Activated CD8-positive, alpha-beta T cell treated with anti-CD3 and anti-CD28 coated beads for 36 hours (primary cell): ENCODE data around the gene CTSL. TPM values are rescaled to one million over a fixed set of nuclear protein-coding genes. Genes with fewer than 3 reads are reported as not detected.

Source experiments
- ATAC-seq: fragments of 200-7000 bp; cut with Tn5 transposase; one replicate; pipeline ENCODE4 v1.10.0; 2021; ENCODE audit warnings: mild to moderate bottlenecking, moderate library complexity
- CTCF ChIA-PET: fragments of 350-600 bp; sonication (Branson Sonifier 250); formaldehyde crosslinking; loops from one replicate; lab custom pipeline; 2021; ENCODE audit warnings: antibody characterized with exemption; lab: Charles Lee
- POLR2A ChIA-PET: fragments of 350-600 bp; sonication (Branson Sonifier 250); formaldehyde crosslinking; loops from one replicate; lab custom pipeline; 2021; ENCODE audit warnings: antibody characterized with exemption; lab: Charles Lee
- DNase-seq: peaks from one replicate; pipeline ENCODE4 v3.0.0-alpha.2; 2020
- H3K27ac Mint-ChIP-seq: one replicate; pipeline ENCODE4 v1.8.0; 2021; ENCODE audit warnings: mild to moderate bottlenecking, mixed read lengths
- H3K27me3 Mint-ChIP-seq: one replicate; pipeline ENCODE4 v1.8.0; 2021; ENCODE audit warnings: mixed read lengths
- H3K36me3 Mint-ChIP-seq: one replicate; pipeline ENCODE4 v1.8.0; 2021; ENCODE audit warnings: low read depth, mixed read lengths
- H3K4me1 Mint-ChIP-seq: one replicate; pipeline ENCODE4 v1.8.0; 2021; ENCODE audit warnings: low read depth, mixed read lengths
- H3K4me3 Mint-ChIP-seq: one replicate; pipeline ENCODE4 v1.8.0; 2021; ENCODE audit warnings: mild to moderate bottlenecking, moderate library complexity, mixed read lengths
- H3K9me3 Mint-ChIP-seq: one replicate; pipeline ENCODE4 v1.8.0; 2021; ENCODE audit warnings: mixed read lengths
- CTCF ChIP-seq: fragments of 200-600 bp; IDR thresholded peaks from one replicate; pipeline ENCODE4 v1.8.0; 2022; ENCODE audit warnings: antibody characterized with exemption, mild to moderate bottlenecking
- intact Hi-C: fragments of 100-400 bp; cut with micrococcal nuclease; formaldehyde crosslinking; loops from one replicate; pipeline ENCODE4 v1.10.0; 2022
- total RNA-seq, 2 experiments: library from RNA; stranded (reverse); gene quantifications; one replicate each; pipeline ENCODE4 v1.2.3, GENCODE V29; 2021

CTSL gene
- total RNA-seq, 2 experiments from 2014 or later: 0.36 to 0.58 TPM

DNA sequence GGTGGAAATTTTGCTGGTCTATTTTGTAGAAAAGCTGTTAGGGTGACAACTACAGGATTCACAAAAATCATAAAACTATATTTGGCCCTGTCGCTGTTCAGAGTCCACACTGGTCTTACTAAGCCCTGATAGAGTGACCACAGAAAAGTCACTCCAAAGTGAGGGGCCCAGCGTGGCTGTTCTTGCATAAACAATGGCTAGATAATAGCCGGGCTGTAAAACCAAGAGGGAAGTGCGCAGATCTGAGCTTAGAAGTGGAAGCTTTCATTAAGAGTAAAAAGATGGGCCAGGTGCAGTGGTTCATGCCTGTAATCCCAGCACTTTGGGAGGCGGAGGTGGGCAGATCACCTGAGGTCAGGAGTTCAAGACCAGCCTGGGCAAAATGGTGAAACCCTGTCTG lies 15.5 kb upstream of the CTSL start:
- no peak for ATAC-seq
- TF ChIP-seq CTCF: no peak
- DNase-seq: no peak
- ChIA-PET CTCF (no interaction called here), POLR2A (no interaction called here)
- Mint-ChIP-seq H3K36me3 (no peaks in the 10 kb centered on the region), H3K4me1 (peaks cover 22% of the 10 kb centered on the region), H3K4me3 (no peak overlapping the region), H3K27me3 (peaks cover 1% of the 10 kb centered on the region), H3K27ac (no peak overlapping the region), H3K9me3 (no peaks in the 10 kb centered on the region)
- intact Hi-C loops: no loop called here

DNA sequence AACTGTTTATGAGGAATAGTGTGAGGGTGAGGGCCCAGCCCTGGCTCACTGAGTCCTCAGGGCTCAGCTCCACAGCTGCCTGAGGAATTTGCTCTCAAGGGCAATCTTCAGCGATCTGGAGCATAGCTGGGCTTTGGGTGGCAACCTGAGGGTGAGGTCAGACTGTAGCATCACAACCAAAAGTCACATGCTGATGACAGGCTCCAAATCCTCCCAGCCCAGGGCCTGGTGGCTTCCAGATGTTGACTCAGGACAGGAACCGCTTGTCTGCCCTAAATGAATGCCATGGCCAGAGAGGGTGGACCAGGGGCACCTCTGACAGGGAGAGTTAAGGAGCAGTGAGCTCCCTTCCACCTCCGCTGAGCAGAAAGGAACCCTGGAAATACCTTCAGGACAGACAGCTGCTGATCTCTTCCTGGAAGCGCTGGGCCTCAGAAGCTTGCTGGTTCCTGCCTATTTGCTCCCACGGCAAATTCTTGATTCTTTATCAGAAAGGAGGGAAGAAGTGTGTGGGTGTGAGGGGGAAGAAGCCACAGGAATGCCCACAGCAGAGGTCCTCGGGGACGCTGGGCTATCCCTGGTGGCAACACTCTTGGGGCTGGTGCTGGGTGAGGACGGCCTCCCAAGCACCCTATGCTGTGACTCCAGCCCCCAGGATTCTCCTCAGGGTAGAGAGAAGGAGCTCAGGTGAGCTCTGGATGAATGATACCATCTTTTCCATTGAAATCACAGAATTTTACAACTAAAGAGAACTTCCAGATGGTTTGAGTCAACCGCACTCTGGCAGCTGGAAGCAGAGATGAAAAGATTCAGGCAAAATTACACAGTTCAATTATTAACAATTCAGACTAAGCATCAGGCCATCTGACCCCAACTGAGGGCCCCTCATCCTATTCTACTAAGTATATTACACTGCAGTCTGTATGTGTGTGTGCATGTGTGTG lies 13.8 kb upstream of the CTSL start:
- Mint-ChIP-seq H3K9me3 (no peaks in the 10 kb centered on the region), H3K4me3 (no peak overlapping the region), H3K4me1 (peaks cover 22% of the 10 kb centered on the region), H3K27ac (no peak overlapping the region), H3K27me3 (peaks cover 1% of the 10 kb centered on the region), H3K36me3 (no peaks in the 10 kb centered on the region)
- ChIA-PET CTCF (interaction anchor here (1.2 kb wide), 1 partner anchor 106 kb away, joined by 4 read pairs; no protein-coding TSS in a partner anchor), POLR2A (no interaction called here)
- TF ChIP-seq CTCF: no peak
- no peak for ATAC-seq
- intact Hi-C loops: no loop called here
- DNase-seq: no peak

- CTCF ChIA-PET: no interaction called here
- ATAC-seq: no peak
- Mint-ChIP-seq H3K27ac (no peak overlapping the region), H3K36me3 (no peaks in the 10 kb centered on the region), H3K9me3 (no peaks in the 10 kb centered on the region), H3K4me1 (peaks cover 19% of the 10 kb centered on the region), H3K4me3 (no peak overlapping the region), H3K27me3 (peaks cover 1% of the 10 kb centered on the region)
- no peak for TF ChIP-seq CTCF
- POLR2A ChIA-PET: no interaction called here
- intact Hi-C loops: no loop called here
- DNase-seq: no peak
Measured at GRCh38 chr9:87712801-87713277, 13.1 kb upstream of the CTSL start.

DNA sequence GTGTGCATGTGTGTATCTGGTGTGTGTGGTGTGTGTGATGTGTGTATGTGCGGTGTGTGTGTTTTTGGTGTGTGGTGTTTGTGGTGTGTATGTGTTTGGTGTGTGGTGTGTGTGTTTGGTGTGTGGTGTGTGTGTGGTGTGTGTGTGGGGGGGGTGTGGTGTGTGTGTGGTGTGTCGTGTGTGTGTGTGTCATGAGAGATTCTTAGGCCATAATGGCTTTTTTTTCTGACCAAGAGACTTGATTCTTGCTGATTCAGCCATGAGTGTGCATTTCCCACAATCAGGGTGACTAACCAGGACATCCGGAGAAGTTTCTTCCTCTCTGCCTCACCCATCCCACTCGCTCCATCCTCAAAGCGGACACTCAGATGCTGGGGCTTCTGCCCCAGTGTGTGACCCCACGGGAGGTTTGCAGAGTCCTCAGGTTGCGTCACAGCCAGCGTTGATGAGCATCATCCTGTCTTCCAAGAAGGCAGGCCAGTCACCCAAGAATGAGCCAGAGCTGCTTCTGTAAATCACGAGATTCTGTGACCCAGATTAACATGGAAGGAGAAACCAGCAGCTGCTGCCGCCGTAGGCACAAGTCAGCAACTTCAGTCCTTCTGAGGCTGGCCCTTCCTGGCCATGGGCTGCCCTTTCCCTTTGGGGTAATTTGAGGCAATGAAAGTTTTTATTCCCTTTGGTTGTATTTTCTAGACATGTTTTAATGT lies 12.5 kb upstream of the CTSL start:
- Mint-ChIP-seq H3K4me3 (no peak overlapping the region), H3K27me3 (peaks cover 1% of the 10 kb centered on the region), H3K4me1 (peaks cover 15% of the 10 kb centered on the region), H3K9me3 (no peaks in the 10 kb centered on the region), H3K36me3 (no peaks in the 10 kb centered on the region), H3K27ac (no peak overlapping the region)
- intact Hi-C loops: no loop called here
- POLR2A ChIA-PET: no interaction called here
- DNase-seq (peak; percentile 24), ATAC-seq (peak; percentile 47)
- no peak for TF ChIP-seq CTCF
- CTCF ChIA-PET: no interaction called here

DNA sequence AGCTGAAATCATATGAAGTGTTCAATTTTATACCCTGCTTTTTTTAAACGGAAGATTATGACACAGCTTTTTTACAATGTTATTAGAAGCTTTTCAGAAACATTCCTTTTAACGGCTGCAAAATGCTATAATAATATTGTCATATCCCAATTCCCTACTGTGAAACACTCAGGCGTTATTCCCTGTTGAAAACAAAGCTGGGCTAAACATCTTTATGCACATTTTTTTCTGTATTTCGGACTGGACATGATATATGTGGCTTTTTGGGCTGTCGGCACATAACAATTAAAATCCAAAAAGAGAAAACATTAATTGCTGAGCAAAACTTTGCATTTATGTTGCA lies 12.0 kb upstream of the CTSL start:
- Mint-ChIP-seq H3K4me3 (no peak overlapping the region), H3K4me1 (peaks cover 10% of the 10 kb centered on the region), H3K27me3 (peaks cover 1% of the 10 kb centered on the region), H3K36me3 (no peaks in the 10 kb centered on the region), H3K9me3 (no peaks in the 10 kb centered on the region), H3K27ac (no peak overlapping the region)
- no peak for DNase-seq
- TF ChIP-seq CTCF: no peak
- ChIA-PET CTCF (no interaction called here), POLR2A (no interaction called here)
- no peak for ATAC-seq
- intact Hi-C loops: no loop called here
